T-helper 9 cell (primary cell): ENCODE data around the gene YEATS2.

Experiments used
- DNase-seq: peaks from one replicate; pipeline ENCODE4 v3.0.0-alpha.2; 2020

Gene YEATS2

DNA sequence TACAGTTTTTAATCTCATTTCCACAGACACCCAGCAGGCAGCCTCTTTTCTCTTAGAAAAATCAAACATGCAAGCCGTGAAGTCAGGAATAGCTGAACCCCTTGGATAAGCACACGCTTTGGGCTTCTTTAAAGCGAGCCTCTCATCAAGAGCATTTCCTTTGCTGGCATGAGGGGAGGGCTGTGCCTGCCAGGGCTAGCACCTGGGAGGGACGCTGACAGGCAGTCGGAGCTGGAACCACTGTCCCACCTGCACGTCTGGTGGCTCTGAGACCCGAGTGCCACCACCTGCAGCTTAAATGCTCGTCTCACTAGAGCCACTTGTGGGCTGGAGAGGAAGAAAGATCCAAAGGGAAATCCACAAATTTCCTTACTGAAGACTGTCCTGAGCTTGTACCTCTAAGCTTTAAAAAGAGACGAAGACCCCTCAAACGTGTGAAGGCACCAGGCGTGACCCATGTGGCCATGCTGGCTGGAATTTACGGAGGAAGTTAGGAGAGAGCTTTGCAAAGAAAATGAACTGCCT lies 118.4 kb downstream of the YEATS2 start:
- DNase-seq, result no peak

DNA sequence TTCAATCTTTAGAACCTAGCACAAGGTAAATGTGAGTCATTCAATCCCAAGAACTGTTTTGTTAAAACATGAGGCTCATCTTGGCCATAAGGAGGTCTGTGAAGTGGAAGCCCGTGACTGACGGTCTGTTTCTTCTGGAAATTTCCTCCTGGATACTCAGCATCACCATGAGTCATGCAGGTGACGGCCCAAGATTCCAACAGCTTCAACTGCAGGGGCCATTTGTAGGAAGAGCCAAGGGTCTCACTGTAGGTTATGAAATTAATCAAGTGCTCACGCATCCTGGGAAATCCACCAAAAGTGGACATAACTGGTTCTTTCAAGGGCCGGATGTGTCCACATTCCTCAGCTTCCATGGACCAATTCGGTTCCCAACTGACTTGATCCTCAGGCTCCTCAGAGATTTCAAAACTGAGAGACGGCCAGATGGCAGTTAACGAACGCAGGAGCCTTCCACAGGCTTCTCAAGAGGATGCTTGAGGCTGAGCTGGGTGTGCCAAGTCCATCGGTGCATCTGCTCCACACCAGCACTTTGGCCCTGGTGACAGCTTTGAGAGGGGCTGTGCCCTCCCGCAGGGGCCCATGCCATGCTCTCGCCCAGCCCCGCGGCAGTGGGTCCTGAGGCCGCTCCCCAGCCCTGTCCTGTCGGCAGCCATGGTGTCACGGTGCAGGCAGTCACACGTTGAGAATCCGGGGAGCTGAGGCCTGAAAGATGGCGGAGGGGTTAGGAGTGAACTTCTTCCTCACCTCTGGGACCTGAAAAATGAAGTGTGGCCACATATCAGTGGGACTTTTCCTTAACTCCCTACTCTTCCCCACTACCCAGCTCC lies 119.3 kb downstream of the YEATS2 start:
- DNase-seq, result no peak

DNA sequence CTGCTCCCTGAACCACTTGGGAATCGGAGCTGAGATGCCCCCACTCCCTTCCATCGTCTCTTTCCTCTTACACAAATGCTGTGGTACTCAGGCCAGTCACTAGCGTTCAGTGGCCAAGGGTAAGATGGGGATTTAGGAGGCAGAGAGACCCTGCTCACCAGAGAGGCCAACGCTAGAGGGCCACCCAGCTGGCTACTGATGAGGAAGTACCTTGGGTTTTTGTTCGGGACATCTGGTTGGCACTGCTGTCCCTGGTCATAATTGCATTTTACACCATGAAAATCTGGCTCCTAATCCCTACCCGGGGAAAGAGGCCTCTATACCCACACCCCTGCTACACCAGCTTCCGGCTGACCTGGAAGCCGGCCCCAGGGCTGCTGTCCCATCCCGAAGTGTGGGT lies 120.0 kb downstream of the YEATS2 start:
- no peak for DNase-seq

DNA sequence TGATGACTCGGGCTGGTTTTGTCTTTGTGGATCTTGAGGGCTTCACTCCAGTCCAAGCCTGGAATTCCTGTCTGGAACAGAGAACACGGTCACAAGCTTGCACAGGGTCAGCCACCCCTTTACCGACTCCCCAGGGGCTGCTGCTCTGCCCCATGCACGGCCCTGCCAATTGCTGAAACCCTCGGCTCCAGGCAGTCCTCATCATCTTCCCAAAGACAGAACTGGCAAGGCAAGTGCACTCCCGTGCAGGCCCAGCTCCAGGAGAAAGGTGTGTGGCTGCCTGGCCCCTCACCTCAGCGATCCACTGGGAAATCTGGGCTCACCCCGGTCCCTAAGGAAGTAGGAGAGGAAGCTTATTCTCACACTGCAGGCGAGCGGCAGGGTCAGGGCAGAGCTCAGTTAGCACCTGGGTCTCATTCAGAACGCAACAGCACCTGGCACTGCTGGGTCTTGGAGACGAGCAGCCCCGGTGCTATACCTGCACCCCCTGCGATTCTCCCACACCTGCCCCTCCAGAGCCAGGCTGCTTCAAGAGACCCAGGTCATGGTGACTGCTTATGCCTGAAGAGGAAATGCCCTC lies 120.5 kb downstream of the YEATS2 start:
- DNase-seq, result no peak

DNA sequence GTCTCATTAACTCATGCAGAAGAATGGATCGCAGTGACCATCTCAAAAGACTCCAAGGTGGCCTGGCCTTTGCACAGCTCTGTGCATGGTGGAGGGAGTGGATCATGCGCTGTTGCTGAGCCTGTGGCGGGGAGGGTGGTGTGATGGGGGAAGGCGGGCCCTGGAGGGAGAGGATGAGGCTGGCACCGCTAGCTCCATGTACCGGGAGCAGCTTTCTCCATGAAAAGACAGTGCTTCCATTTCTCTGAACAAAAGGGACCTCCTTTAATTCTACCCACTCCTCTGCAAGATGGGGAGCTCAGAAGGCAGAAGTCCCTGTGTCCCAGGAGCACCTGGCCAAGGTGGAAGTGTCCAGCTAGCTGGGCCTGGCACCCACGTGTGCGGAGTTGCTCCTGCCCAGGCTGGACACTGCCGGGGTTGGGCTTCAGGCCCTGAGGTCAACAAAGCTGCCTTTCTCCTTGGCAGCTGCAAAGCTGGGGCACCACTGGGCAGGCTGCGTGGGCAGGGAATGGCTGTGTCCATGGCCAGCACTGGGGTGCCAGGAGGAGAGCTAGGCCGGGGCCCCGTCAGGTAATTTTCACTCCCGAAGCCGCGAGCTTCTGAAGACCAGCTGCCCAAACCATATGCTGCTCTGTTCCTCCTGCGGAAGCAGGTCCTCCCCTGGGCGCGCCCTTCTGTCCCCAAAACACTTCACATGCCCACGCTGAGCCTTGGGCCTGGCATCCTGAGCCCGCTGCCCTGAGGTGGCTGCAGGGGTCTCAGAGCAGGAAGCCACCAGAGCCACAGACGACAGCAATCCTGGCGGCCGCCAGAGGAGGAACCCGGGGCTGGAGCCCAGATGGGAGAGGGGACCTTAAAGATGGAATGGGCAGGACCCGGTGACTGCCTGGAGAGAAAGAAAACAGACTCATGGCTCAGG lies 121.4 kb downstream of the YEATS2 start:
- DNase-seq, result no peak

DNA sequence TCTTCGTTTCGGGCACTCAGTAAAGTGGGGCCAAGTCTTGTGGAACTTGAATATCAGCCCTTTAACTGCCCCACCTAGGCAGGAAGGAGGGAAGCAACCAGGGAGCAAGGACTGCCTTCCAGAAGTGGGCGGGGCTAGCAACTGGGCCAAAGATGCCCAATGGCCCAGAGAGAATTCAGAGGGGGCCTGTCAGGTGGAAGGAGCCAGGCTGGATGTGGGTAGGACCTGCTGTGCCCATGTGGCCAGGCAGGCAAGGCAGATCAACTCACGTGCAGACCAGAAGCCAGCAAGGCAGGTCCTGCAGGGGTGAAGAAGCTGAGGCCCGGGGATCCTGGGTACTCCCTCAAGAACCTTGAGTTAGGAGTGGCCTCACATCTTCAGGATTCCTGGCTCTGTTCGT lies 122.2 kb downstream of the YEATS2 start:
- DNase-seq, result no peak

DNA sequence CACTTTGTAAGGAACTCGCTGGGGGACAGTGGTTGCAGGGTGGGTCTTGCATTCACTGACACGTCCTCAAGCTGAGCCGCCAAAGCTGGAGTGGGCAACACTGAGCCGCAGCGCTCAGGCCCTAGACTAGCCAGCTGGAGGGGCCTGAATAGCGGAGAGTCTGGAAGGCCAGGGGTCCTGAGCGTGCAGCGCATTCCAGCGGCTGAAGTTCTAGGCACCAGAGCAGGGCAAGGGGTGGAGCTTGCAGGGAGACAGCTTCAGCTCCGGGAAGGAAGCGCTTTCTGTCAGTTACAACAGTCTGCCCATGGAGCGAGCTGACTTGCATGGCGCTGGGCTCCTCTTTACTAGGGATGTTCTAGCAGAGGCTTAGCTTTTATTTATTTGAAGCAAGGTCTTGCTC lies 125.0 kb downstream of the YEATS2 start:
- DNase-seq, result no peak

DNA sequence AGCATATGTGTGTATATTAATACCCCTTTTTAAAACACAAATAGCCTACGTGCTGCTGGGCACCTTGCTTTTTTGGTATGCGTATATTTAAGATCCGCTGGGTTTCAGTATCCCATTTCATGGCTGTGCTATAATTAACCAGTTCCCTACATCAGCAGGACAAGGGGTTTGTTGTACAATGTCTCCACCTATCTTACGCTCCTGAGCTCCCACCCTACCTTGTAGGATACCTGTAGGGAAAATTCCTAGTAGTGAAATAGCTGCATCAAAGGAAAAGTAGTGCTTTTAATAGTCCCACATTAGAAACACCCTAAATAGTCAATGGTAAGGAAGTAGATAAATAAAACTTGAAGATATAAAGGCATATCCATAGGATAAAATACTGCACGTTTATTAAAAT lies 126.4 kb downstream of the YEATS2 start:
- DNase-seq, result no peak

DNA sequence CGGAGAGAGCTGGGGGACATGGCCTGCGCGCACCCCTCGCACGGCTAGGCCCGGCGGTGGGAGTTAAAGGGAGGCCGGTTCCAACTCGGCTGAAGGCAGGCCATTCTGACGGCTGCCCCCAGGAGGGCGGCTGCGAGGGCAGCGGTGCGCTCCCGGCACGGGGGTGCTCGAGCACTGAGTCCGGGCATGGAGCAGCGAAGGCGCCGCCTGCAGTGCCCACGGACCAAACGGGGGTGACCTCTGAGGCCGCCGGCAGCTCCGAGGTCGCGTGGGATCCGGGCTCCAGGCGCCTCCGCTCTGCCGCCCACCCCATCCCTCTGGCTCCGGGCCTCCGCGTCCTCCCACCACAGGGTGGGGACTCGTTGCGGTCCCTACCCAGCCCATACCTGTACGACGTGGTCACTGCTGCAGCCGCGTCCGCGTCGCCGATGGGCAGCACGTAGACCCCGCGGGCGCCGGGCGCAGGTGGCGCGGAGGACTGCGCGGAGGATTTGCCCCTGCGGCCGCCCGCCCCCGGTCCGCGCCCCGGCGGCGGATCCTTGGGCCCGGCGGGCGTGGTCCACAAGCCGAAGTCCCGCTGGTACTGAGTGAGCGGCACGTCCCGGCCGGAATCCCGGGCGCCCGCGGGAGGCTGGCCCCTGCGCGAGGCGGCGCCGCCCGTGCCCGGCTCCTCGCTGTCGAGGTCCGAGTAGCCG lies 127.3 kb downstream of the YEATS2 start:
- DNase-seq, result no peak

DNA sequence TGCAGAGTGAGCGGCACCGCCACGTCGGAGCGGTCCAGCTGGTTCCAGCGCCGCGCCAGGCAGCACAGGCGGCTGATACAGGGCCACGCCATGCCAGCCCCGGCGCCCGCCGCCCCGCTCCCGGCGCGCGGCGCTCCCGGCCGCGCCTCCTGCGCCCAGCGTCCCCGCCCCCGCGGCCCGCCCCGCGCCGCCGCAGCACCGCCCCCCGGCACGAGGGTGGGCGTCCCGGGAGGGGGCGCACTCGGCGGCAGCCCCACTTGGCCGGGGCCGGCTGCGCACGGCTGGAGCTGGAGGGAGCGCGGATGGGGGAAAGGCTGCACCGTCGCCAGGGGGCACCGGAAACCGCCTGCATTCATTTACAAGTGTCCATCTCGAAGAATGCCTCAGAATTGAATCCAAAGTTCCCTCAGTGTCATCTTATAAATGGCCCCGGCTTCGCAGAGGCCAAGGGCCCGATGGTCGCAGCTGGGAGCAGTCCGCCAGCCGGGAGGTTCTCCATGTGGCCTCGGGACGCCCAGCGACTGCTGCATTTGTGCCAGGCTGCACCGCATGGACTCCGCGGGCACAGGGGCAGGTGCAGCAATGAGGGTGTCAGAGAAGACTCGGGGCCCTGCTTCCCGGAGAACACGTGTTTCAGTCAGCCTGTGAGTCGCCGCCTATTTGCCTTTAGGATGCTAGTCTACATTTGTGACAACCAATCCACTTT lies 128.0 kb downstream of the YEATS2 start, which contains the start of gene MAP6D1:
MAP6D1 (minus strand) TSS at position 122 of the 706 bp plus-strand sequence; CDS start at position 92, 30 bp downstream.
- no peak for DNase-seq

DNA sequence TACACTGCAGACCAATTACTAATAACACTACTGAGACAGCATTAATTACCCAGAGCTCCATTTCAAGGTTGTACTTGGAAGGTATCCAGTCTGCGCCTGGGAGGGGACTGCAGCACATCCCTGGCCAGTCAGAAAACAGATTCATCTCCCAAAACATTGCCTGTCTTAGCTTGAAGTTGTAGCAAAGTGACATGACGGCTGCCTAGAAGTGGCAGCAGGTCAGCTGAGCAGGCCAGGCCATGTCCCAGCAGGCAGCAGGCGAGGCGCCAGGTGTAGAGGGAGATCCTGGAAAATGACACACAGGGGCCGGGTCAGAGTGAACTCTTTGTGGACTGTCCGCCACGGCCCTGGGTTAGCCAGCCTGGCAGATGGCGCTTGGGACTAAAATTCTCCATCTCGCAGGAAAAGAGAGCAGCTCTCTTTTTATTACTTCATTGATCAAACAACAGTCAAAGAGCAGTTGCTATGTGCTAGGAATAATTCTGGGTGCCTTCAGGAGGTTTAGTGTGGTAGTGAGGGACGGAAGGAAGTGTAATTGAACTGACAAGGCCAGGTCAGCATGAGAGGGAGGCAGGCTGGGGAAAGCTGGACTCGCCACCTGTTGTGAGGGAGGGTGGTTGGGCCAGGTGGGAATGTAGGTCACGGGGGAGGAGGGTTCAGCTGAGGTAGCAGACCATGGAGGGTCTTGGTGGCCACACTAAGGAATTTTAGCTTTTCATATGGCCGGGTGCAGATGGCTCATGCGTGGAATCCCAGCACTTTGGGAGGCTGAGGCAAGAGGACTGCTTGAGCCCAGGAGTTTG lies 129.1 kb downstream of the YEATS2 start:
- no peak for DNase-seq

DNA sequence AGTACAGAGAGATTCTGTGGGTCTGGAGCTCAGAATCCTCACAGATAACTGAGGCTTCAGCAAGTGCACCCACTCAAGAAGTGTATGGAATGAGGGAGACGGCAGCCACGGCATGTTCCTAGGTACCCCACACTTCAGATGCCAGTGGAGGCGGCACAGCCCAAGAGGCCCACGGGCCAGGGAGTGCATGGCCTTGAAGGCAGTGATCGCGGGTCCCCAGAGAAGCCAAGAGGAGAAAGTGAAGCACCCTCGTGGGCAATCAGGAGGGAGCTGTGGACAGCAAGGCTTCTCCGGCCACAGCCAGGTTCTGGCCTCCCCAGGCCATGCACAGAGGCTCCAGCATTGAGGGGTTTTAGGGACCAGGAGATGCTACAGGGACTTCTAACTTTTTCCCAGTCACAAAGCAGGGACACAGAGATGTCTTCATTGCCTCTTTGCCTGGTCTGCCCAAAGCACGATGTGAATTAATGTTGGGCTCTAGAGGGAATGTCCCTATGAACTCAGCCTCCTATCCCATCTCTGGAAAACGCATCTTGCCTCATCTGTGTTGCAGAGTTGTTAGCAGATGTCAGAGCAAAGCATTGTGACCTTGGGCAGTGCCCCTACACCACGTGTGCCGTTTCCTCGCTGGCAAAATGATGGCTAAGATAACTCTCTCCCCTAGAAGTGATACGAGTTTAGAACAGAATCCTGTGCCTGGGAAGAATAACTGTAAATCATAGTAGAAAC lies 130.4 kb downstream of the YEATS2 start:
- DNase-seq, result no peak

DNA sequence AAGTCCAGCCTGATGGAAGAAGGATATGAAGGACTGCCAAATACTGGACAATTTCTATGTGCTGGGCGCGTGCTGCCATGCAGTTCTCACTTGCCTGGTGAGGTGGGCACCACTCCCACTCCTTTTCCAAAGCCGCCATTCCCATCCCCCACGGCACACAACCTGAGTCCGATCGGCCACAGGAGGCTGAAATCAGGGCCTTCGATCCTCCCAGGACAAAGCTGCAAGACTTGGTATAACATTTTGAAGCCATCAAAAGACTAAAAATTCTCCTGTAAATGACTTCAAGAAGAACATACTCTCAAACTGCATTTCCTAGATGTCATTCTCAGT lies 130.9 kb downstream of the YEATS2 start:
- DNase-seq, result no peak

DNA sequence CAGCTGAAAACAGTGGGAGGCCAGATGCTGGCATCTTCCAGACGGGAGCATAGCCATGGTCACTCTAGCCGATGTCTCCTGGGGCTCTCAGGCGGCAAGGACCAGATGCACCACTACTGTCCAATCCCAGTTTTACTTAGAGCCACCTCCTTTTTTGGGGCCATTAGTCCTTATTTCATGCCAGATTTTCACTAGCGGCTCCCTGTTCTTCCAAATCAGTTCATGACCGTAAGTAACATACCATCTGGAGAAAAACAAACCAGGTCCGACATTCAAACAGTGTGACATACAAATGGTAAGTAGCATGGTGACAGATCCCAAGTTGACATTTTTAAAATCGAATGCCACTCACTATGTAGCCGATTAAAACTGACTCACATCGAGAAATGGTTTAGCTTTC lies 131.9 kb downstream of the YEATS2 start:
- DNase-seq, result no peak

DNA sequence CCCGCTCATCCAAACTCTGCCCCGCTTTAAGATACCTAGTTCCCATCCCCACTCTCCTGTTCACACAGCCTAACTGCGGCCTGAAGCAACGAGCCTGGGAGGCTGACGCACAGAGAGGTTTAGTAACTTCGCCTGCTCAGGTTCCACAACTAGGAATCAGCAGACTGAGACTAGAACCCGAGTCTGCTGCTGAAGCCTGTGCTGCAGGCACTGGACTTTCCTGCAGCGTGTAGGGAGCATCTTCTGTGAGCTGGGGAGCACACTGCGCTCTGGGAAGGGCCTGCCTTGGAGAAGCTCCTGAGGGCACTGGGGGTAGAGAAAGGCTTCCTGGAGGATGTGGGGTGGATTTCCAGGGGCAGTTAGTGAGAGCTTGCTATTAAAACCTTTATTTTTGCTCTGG lies 132.6 kb downstream of the YEATS2 start:
- DNase-seq, result no peak

DNA sequence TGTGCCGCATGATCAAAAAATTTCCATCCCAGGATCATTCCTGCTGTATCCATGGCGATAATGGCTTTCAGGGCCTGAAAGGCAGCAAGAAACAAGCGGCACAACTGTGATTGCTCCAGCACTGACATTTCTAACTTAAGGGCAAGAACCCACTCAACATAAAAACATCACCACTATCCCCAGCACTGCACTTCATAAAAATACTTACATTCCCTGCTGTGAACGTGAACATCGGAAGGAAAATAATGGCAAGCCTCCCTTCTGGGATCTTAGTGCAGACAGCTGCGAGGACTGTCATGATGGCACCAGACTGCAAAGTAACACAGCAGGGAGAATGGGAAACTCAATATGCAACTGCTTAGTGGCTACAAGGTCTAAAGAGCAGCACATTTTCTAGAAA lies 135.9 kb downstream of the YEATS2 start:
- DNase-seq, result no peak

DNA sequence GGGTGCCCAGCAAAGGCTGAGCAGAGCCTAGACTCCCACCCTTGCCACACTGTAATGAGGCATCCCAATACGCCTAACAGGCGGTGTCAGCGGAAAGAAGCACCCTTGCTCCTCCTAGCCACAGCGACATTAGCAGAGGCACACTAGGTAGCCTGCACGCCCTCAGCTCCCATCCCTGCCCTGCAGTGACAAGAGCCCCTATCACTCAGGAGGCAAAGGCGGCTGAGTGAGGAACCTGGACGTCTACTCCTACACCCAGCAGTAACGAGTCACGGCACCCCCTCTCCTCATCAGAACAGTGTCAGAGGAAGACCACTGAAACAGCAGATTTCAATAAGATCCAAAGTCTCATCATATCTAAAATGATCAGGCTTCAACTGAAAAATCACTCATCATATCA lies 139.8 kb downstream of the YEATS2 start:
- DNase-seq, result no peak

DNA sequence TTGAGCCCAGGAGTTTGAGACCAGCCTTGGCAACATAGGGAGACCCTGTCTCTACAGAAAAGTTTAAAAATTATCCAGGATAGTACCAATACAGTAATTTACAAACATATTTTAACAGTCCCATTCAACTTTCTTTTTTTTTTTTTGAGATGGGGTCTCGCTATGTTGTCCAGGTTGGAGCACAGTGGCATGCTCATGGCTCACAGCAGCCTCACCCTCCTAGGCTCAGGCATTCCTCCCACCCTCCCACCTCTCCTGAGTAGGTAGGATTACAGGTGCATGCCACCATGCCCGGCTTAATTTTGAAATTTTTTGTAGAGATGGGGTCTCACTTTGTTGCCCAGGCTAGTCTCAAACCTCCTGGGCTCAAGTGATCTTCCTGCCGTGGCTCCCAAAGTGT lies 140.3 kb downstream of the YEATS2 start:
- DNase-seq, result no peak

DNA sequence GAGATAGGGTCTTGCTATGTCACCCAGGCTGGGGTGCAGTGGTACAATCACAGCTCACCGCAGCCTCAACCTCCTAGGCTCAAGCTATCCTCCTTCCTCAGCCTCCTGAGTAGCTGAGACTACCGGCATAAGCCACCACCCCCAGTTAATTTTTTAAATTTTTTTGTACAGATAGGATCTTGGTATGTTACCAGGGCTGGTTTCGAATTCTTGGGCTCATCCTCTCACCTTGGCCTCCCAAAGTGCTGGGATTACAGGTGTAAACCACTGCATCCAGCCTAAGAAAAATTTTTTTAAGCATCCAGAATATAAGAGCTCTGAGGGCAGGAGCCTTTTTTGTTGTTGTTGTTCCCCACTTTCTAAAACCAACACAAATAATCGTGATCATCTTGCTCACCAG lies 142.2 kb downstream of the YEATS2 start:
- no peak for DNase-seq

DNA sequence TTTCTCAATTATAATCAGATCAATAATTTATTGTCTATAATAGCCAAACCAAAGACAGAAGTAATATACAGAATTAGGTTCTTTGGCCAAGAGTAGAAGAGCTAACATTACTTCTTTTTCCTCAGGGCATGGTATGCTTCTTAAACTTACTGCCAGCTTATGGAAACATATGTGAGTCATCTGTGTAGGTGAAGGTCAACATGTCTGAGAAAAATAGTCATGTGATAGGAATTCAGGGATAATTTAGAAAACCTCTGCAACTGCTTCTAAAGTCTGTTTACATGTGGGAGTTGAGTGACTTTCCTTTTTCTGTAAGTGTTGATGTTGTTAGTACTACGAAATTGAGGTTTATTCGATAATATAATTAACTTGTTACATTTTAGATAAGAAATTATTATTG lies 147.0 kb downstream of the YEATS2 start:
- DNase-seq, result no peak

DNA sequence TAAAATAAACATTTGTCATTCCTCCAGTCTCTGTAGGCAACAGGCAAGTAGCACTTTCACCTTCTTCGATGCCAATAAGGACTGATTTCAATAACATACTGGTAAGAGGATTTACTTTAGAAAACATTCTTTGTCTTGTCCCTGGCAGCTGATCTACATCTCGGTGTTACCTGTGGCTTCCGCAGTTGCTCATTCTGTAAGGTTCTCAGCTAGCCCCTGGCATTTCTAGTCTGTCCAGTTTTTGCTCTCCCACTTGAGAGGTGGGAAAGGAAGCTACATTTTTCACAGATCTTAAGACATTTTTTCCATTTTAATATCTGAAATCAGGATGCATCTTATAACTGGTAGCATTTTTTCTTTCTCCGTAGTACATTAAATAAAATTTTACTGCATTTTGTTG lies 147.5 kb downstream of the YEATS2 start:
- no peak for DNase-seq
